ENCODE results near the gene GSTO1.

Gene GSTO1

GRCh38 chr10:104251443-104251842, 3.2 kb upstream of the GSTO1 start:
- DNase-seq, result no peak

GRCh38 chr10:104252368-104252767, 2.3 kb upstream of the GSTO1 start:
- no peak for DNase-seq

GRCh38 chr10:104253106-104253505, 1.6 kb upstream of the GSTO1 start:
- DNase-seq, result peak; percentile 85

GRCh38 chr10:104253606-104254410, 884 bp upstream of the GSTO1 start:
- no peak for DNase-seq

- DNase-seq, result peak; percentile 68
Measured at GRCh38 chr10:104255311-104255981, 754 bp downstream of the GSTO1 start.

- peak; percentile 32 for DNase-seq
Measured at GRCh38 chr10:104256335-104256961, 1.8 kb downstream of the GSTO1 start.

- no peak for DNase-seq
Measured at GRCh38 chr10:104257235-104257634, 2.5 kb downstream of the GSTO1 start.

GRCh38 chr10:104258209-104258608, 3.5 kb downstream of the GSTO1 start:
- no peak for DNase-seq

- no peak for DNase-seq
Measured at GRCh38 chr10:104259456-104259855, 4.8 kb downstream of the GSTO1 start.

GRCh38 chr10:104259999-104260774, 5.5 kb downstream of the GSTO1 start:
- no peak for DNase-seq

GRCh38 chr10:104260775-104261115, 6.1 kb downstream of the GSTO1 start:
- peak; percentile 81 for DNase-seq

GRCh38 chr10:104262055-104262454, 7.4 kb downstream of the GSTO1 start:
- DNase-seq, result peak; percentile 28

GRCh38 chr10:104264783-104265182, 10.1 kb downstream of the GSTO1 start:
- no peak for DNase-seq

GRCh38 chr10:104267721-104268404, 13.2 kb downstream of the GSTO1 start:
- no peak for DNase-seq

GRCh38 chr10:104268405-104268712, 13.7 kb downstream of the GSTO1 start:
- DNase-seq, result no peak

- peak; percentile 100 for DNase-seq
Measured at GRCh38 chr10:104268713-104269645, 14.3 kb downstream of the GSTO1 start, which contains the start of gene GSTO2. Gene GSTO2 (plus strand): TSS chr10:104269184. CDS start chr10:104274916, 5,732 bp downstream.

GRCh38 chr10:104273286-104273685, 18.6 kb downstream of the GSTO1 start:
- no peak for DNase-seq

- DNase-seq, result peak; percentile 41
Measured at GRCh38 chr10:104273899-104274575, 19.3 kb downstream of the GSTO1 start.

- peak; percentile 67 for DNase-seq
Measured at GRCh38 chr10:104274762-104275721, 20.4 kb downstream of the GSTO1 start.

- no peak for DNase-seq
Measured at GRCh38 chr10:104276192-104276591, 21.5 kb downstream of the GSTO1 start.

Measured in hematopoietic multipotent progenitor cell treated with erythropoietin and hydrocortisone succinate and interleukin-3 and kit ligand, for 4 days (in vitro differentiated cells).